GM12865 (cell line): ENCODE results near the gene TRIM39.

Experiments
- DNase-seq: peaks from one replicate; pipeline ENCODE4 v3.0.0; 2010; ENCODE audit warnings: low read depth
- H3K4me3 ChIP-seq: 2 replicates; pipeline ENCODE4 v1.5.1; 2011; ENCODE audit warnings: mild to moderate bottlenecking, low read depth, low read length, control low read depth
- CTCF ChIP-seq: IDR thresholded peaks from 2 replicates; pipeline ENCODE4 v1.5.1; 2011; ENCODE audit warnings: low read length, control low read depth, low read depth, inconsistent platforms; ENCODE audit not compliant: insufficient read depth; ENCODE audit errors: missing control alignments

The TRIM39 gene

GRCh38 chr6:30391240-30391639 lies 64.5 kb downstream of the TRIM39 start:
- TF ChIP-seq CTCF, result no peak
- H3K4me3 ChIP-seq, result no peak overlapping the region
- DNase-seq, result no peak
